ENCODE measurements around the gene MMP15. TPM values are rescaled to one million over a fixed set of nuclear protein-coding genes. Genes with fewer than 3 reads are reported as not detected.

Gene MMP15
- total and polyA plus RNA-seq, 2 of the 13 experiments (the other 11 are each of a cell fraction or from before 2014, with no cell fraction given), result 35.2 to 44.9 TPM

DNA sequence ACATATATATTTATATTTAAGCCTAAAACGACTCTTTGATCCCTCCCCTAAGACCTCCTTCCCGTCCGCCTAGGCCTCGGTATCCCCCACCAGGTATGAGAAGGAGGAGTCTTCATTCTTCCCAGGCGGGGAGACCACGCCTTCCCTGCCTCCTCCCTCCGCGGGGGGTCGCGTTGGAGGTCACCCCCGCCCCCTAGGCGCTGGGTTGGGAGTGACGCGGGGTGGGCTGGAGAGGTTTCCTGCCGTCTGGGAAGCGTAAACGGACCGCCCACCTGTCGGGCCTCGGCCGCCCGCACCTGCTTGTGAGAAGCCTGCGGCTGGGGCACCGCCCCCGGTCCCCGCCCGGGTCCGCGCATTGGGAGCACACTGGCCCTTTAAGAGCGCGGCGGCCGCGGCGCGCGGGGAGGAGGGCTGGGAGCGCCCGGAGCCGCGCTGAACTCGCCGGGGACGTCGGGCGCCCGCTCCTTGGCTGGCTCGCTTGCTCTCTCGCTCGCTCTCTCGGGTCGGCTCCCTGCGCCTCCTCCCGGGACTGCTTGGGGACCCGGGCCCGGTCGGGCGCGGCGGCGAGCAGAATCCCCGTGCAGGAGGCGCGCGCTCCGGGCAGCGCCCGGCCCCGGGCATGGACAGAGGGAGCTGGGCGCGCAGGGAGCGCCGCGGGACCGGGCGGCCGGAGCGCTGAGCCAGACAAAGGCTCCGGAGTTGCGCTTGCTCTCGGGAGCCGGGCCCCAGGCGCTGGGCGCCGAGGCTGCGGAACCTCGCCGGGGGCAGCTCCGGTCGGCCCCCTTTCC is at the start of gene MMP15 (continued):
- TF ChIP-seq, protein P1, sequence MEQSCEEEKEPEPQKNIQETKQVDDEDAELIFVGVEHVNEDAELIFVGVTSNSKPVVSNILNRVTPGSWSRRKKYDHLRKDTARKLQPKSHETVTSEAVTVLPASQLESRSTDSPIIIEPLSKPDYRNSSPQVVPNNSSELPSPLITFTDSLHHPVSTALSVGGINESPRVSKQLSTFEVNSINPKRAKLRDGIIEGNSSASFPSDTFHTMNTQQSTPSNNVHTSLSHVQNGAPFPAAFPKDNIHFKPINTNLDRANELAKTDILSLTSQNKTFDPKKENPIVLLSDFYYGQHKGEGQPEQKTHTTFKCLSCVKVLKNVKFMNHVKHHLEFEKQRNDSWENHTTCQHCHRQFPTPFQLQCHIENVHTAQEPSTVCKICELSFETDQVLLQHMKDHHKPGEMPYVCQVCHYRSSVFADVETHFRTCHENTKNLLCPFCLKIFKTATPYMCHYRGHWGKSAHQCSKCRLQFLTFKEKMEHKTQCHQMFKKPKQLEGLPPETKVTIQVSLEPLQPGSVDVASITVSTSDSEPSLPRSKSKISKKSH (CRISPR knock-in tag; IDR thresholded peaks at IDR 0.05; ENCODE audit: borderline replicate concordance), result no peak
- TF ChIP-seq GATAD1 (CRISPR knock-in tag; IDR thresholded peaks at IDR 0.05) (peak; percentile 41; the same call in 1 of the 2 replicates), NCOA2 (CRISPR knock-in tag; IDR thresholded peaks at IDR 0.05) (peak; percentile 32; the same call in 1 of the 2 replicates), MEF2D (CRISPR knock-in tag; IDR thresholded peaks at IDR 0.05) (0 out of 2 replicates have a peak, but pooled peaks have one; percentile 12), NR2C2 (CRISPR knock-in tag; IDR thresholded peaks at IDR 0.05; ENCODE audit: borderline replicate concordance) (peak; percentile 67), FOXM1 (CRISPR knock-in tag; IDR thresholded peaks at IDR 0.05) (no peak), JUN (CRISPR knock-in tag; IDR thresholded peaks at IDR 0.05) (0 out of 2 replicates have a peak, but pooled peaks have one; percentile 19), ZNF616 (CRISPR knock-in tag; IDR thresholded peaks at IDR 0.05; ENCODE audit: low read depth) (no peak; the same call in 1 of the 2 replicates), SATB2 (CRISPR knock-in tag; IDR thresholded peaks at IDR 0.05) (peak; percentile 79; the same call in 1 of the 2 replicates), HMG20B (CRISPR knock-in tag; conservative IDR thresholded peaks at IDR 0.05) (no peak), JARID2 (CRISPR knock-in tag; IDR thresholded peaks at IDR 0.05; ENCODE audit: insufficient replicate concordance) (no peak), WIZ (CRISPR knock-in tag; IDR thresholded peaks at IDR 0.05) (0 out of 2 replicates have a peak, but pooled peaks have one; percentile 45), NR2F6 (IDR thresholded peaks at IDR 0.05) (peak; percentile 84), NR2F6 (CRISPR knock-in tag; IDR thresholded peaks at IDR 0.05) (peak; percentile 96), GZF1 (CRISPR knock-in tag; IDR thresholded peaks at IDR 0.05) (no peak), SALL1 (CRISPR knock-in tag; IDR thresholded peaks at IDR 0.05) (peak; percentile 85), MYC (CRISPR knock-in tag; IDR thresholded peaks at IDR 0.05; ENCODE audit: borderline replicate concordance) (peak; percentile 35), ATF7-NPFF (CRISPR knock-in tag; IDR thresholded peaks at IDR 0.05; ENCODE audit: low read depth) (peak; percentile 57), SP140L (CRISPR knock-in tag; IDR thresholded peaks at IDR 0.05; ENCODE audit: borderline replicate concordance) (no peak)
- TF ChIP-seq, protein P2, sequence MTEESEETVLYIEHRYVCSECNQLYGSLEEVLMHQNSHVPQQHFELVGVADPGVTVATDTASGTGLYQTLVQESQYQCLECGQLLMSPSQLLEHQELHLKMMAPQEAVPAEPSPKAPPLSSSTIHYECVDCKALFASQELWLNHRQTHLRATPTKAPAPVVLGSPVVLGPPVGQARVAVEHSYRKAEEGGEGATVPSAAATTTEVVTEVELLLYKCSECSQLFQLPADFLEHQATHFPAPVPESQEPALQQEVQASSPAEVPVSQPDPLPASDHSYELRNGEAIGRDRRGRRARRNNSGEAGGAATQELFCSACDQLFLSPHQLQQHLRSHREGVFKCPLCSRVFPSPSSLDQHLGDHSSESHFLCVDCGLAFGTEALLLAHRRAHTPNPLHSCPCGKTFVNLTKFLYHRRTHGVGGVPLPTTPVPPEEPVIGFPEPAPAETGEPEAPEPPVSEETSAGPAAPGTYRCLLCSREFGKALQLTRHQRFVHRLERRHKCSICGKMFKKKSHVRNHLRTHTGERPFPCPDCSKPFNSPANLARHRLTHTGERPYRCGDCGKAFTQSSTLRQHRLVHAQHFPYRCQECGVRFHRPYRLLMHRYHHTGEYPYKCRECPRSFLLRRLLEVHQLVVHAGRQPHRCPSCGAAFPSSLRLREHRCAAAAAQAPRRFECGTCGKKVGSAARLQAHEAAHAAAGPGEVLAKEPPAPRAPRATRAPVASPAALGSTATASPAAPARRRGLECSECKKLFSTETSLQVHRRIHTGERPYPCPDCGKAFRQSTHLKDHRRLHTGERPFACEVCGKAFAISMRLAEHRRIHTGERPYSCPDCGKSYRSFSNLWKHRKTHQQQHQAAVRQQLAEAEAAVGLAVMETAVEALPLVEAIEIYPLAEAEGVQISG (CRISPR knock-in tag; IDR thresholded peaks at IDR 0.05), result 0 out of 2 replicates have a peak, but pooled peaks have one; percentile 39
- TF ChIP-seq, protein P3, sequence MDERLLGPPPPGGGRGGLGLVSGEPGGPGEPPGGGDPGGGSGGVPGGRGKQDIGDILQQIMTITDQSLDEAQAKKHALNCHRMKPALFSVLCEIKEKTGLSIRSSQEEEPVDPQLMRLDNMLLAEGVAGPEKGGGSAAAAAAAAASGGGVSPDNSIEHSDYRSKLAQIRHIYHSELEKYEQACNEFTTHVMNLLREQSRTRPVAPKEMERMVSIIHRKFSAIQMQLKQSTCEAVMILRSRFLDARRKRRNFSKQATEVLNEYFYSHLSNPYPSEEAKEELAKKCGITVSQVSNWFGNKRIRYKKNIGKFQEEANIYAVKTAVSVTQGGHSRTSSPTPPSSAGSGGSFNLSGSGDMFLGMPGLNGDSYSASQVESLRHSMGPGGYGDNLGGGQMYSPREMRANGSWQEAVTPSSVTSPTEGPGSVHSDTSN (CRISPR knock-in tag; IDR thresholded peaks at IDR 0.05), result no peak

Data from HepG2 (cell line).